ENCODE measurements around the gene EIF2S3B.
"Not testable (repeated sequence)": the region's sequence is repeated elsewhere in the genome, so short reads cannot be mapped to it uniquely, and the experiment has no call there.

EIF2S3B gene

GRCh38 chr12:10505620-10506019, at the start of gene EIF2S3B:
Gene EIF2S3B, plus strand, starts transcription at chr12:10505890. Its CDS starts 13 bp downstream, at chr12:10505903.
- H3K27ac ChIP-seq, result no peak within 1 kb of the TSS
- TF ChIP-seq ZFX (IDR thresholded peaks at IDR 0.05; ENCODE audit: borderline replicate concordance) (no peak), CTCF (IDR thresholded peaks at IDR 0.05) (no peak)

GRCh38 chr12:10456856-10457255, 48.8 kb upstream of the EIF2S3B start:
- no peak overlapping the region for H3K27ac ChIP-seq
- TF ChIP-seq CTCF (IDR thresholded peaks at IDR 0.05) (no peak), ZFX (IDR thresholded peaks at IDR 0.05; ENCODE audit: borderline replicate concordance) (no peak)

DNA sequence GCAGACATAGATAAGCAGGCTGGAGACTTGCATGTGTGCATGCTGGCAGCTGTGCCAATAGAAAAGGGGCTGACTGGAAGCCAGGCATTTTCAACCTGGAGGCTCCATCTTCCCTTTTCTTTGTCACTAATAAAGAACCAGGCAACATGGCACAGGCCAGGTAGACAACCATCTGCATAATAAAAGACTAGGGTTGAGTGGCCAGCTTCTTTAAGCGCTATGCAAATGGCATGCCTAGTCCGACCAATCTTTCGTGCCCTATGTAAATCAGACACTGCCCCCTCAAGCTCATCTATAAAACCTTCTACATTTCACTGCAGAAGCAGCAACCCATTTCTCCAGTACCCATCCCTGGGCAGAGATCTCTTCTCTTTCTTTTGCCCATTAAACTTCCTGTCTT, 47.9 kb upstream of the EIF2S3B start:
- TF ChIP-seq CTCF (IDR thresholded peaks at IDR 0.05), result no peak
- no peak for TF ChIP-seq ZFX (IDR thresholded peaks at IDR 0.05; ENCODE audit: borderline replicate concordance)
- no peak overlapping the region for H3K27ac ChIP-seq

DNA sequence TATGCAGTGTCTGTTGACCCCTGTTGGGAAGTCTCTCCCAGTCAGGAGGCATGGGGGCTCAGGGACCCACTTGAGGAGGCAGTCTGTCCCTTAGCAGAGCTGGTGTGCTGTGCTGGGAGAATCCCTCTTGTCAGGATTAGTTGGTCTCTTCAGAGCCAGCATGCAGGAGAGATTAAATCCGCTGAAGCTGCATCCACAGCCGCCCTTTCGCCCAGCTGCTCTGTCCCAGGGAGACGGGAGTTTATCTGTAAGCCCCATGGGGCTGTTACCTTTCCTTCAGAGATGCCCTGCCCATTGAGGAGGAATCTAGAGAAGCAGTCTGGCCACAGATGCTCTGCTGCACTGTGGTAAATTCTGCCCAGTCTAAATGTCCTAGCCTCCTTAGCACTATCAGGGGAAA, 39.4 kb upstream of the EIF2S3B start:
- H3K27ac ChIP-seq, result no peak overlapping the region
- no peak for TF ChIP-seq ZFX (IDR thresholded peaks at IDR 0.05; ENCODE audit: borderline replicate concordance)

DNA sequence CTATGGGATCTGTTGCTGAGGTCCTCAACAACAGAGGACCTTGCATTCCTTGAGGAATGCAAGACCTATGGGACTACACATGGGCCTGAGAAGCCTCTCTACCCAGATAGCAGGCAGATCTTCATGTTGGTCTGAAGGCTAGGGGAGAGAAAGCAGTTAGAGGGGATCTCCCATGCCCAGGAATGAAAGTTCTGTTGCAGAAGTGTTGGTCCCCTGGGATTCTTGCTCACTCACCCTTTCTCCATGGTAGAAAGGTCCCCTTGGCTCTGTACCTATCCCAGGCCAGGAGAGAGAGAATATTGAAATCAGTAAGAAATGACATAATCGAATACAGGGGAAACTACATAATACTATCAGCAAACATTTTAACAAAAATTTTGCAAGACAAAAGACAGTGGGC, 36.0 kb upstream of the EIF2S3B start:
- TF ChIP-seq ZFX (IDR thresholded peaks at IDR 0.05; ENCODE audit: borderline replicate concordance) (no peak), CTCF (IDR thresholded peaks at IDR 0.05) (no peak)
- no peak overlapping the region for H3K27ac ChIP-seq

DNA sequence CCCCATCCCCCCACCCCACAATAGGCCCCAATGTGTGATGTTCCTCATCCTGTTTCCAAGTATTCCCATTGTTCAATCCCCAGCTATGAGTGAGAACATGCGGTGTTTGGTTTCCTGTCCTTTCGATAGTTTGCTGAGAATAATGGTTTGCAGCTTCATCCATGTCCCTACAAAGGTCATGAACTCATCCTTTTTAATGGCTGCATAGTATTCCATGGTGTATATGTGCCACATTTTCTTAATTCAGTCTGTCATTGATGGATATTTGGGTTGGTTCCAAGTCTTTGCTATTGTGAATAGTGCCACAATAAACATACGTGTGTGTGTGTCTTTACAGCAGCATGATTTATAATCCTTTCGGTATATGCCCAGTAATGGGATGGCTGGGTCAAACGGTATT, 32.9 kb upstream of the EIF2S3B start:
- not testable (repeated sequence) for H3K27ac ChIP-seq

DNA sequence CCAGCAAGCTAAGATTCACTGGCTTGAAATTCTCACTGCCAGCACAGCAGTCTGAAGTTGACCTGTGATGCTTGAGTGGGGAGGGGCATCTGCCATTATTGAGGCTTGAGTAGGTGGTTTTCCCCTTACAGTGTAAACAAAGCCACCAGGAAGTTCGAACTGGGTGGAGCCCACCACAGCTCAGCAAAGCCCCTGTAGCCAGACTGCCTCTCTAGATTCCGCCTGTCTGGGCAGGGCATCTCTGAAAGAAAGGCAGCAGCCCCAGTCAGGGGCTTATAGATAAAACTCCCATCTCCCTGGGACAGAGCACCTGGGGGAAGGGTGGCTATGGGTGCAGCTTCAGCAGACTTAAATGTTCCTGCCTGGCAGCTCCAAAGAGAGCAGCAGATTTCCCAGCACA, 23.8 kb upstream of the EIF2S3B start:
- H3K27ac ChIP-seq, result not testable (repeated sequence)

GRCh38 chr12:10487328-10487727, 18.4 kb upstream of the EIF2S3B start:
- not testable (repeated sequence) for H3K27ac ChIP-seq

DNA sequence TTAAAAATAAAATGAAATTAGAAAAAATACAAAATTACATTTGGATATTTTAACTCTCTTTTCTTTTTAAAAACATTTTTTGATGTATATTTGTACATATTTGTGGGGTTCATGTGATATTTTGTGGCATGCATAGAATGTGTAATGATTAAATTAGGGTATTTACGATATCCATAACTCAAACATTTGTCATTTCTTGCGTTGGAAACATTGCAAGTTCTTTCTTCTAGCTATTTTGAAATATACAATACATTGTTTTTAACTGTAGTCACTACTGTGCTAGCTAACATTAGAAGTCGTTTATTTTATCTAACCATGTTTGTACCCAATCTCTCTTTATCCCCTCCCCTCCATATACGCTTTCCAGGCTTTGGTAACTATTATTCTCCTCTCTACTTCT, 13.9 kb upstream of the EIF2S3B start:
- TF ChIP-seq CTCF (IDR thresholded peaks at IDR 0.05) (no peak), ZFX (IDR thresholded peaks at IDR 0.05; ENCODE audit: borderline replicate concordance) (no peak)
- H3K27ac ChIP-seq, result no peak overlapping the region

GRCh38 chr12:10497602-10498001, 8.1 kb upstream of the EIF2S3B start:
- TF ChIP-seq CTCF (IDR thresholded peaks at IDR 0.05) (no peak), ZFX (IDR thresholded peaks at IDR 0.05; ENCODE audit: borderline replicate concordance) (no peak)
- H3K27ac ChIP-seq, result no peak overlapping the region

Data from 22Rv1 (cell line).